Fibroblast of lung (primary cell): Measurements from ENCODE around the gene SLC38A8. TPM values are rescaled to one million over a fixed set of nuclear protein-coding genes. Genes with fewer than 3 reads are reported as not detected.

ENCODE experiments used
- DNase-seq, 2 donors: peaks; one replicate each; pipeline versions ENCODE4 v3.0.0 to v3.0.0-alpha.2; 2010; ENCODE audit warnings: low read depth in 2 of 2
- H2AFZ ChIP-seq: 2 replicates; pipeline ENCODE4 v1.5.1; 2012; ENCODE audit warnings: low read length, control low read depth, inconsistent platforms
- H3K27ac ChIP-seq: 2 replicates; pipeline ENCODE4 v1.5.1; 2011; ENCODE audit warnings: low read length, control low read depth; ENCODE audit not compliant: insufficient read depth
- H3K27me3 ChIP-seq: 2 replicates; pipeline ENCODE4 v1.5.1; 2011; ENCODE audit warnings: mild to moderate bottlenecking, low read length; ENCODE audit not compliant: control insufficient read depth, insufficient read depth
- H3K36me3 ChIP-seq: 2 replicates; pipeline ENCODE4 v1.5.1; 2011; ENCODE audit warnings: low read length; ENCODE audit not compliant: control insufficient read depth, insufficient read depth
- H3K4me1 ChIP-seq: 2 replicates; pipeline ENCODE4 v1.5.1; 2011; ENCODE audit warnings: low read length; ENCODE audit not compliant: control insufficient read depth, insufficient read depth; ENCODE audit errors: extremely low read depth
- H3K4me2 ChIP-seq: 2 replicates; pipeline ENCODE4 v1.5.1; 2011; ENCODE audit warnings: low read length, control low read depth; ENCODE audit not compliant: insufficient read depth; ENCODE audit errors: extremely low read depth
- H3K4me3 ChIP-seq, 4 experiments: fragments of 200-600 bp in 1 of 4; sonication (generic) in 1 of 4; replicated peaks in 1 of 4; 2 replicates each; pipeline ENCODE4 v1.5.1; 2011 to 2016; ENCODE audit warnings: low read length in 4 of 4, low read depth in 3 of 4, mild to moderate bottlenecking in 3 of 4, control low read depth in 2 of 4, inconsistent platforms in 1 of 4, mixed read lengths in 1 of 4; ENCODE audit not compliant: insufficient read depth in 1 of 4; ENCODE audit errors: control extremely low read depth in 1 of 4
- H3K79me2 ChIP-seq: 2 replicates; pipeline ENCODE4 v1.5.1; 2012; ENCODE audit warnings: mild to moderate bottlenecking, low read length, inconsistent platforms; ENCODE audit not compliant: control insufficient read depth, insufficient read depth
- H3K9ac ChIP-seq: 2 replicates; pipeline ENCODE4 v1.5.1; 2011; ENCODE audit warnings: mild to moderate bottlenecking, low read length, control low read depth; ENCODE audit not compliant: insufficient read depth
- H3K9me3 ChIP-seq: 2 replicates; pipeline ENCODE4 v1.5.1; 2012; ENCODE audit warnings: low read depth, low read length; ENCODE audit not compliant: control insufficient read depth, insufficient read depth
- H4K20me1 ChIP-seq: 2 replicates; pipeline ENCODE4 v1.5.1; 2011; ENCODE audit warnings: low read length; ENCODE audit not compliant: control insufficient read depth, insufficient read depth; ENCODE audit errors: extremely low read depth
- EZH2 ChIP-seq: IDR thresholded peaks from 2 replicates; pipeline ENCODE4 v1.5.1; 2012; ENCODE audit warnings: low read length, control low read depth, mild to moderate bottlenecking; ENCODE audit errors: missing control alignments
- polyA plus RNA-seq, 2 donors: library from polyadenylated mRNA; depleted of rRNA in 1 of 2; stranded (reverse) in 1 of 2; unstranded in 1 of 2; fragments of >200 nt; gene quantifications; 2 replicates each; pipeline ENCODE4 v1.2.1, GENCODE V29; 2011 to 2012; ENCODE audit warnings: missing spikeins in 1 of 2
- total RNA-seq: library from RNA; depleted of rRNA; stranded (reverse); fragments of >200 nt; gene quantifications from 2 replicates; pipeline ENCODE4 v1.2.1, GENCODE V29; 2014
- TF ChIP-seq, protein P1 (sequence below), 2 donors: IDR thresholded peaks in 1 of 2; conservative IDR thresholded peaks in 1 of 2; 1 replicate in 1 of 2; 2 replicates in 1 of 2; pipeline ENCODE4 v1.5.1; 2011 to 2012; ENCODE audit warnings: low read length in 2 of 2, control low read depth in 1 of 2, inconsistent platforms in 1 of 2, low read depth in 1 of 2, mild to moderate bottlenecking in 1 of 2

The SLC38A8 gene
- total and polyA plus RNA-seq, 2 donors (not counting 1 experiment from before 2014, with no cell fraction given) = not detected

DNA sequence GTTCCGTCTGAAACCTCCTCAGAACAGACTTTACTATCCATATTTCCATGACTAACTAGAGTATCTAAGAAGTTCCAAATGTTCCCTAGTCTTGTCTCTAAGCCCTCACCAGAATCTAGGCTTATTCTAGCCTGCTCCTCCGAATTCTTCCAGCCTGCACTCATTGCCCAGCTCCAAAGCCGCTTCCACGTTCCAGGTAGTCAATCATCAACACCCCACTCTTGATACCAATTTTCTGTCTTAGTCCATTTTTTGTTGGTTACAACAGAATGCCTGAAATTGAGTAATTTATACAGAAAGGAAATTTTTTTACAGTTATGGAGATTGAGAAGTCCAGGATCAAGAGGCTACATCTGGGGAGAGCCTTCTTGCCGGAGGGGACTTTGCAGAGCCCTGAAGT is 21.1 kb downstream of the SLC38A8 start:
- Histone ChIP-seq H3K9me3 (no peaks in the 10 kb centered on the region), H3K27ac (no peak overlapping the region), H3K4me2 (no peak overlapping the region), H2AFZ (no peak overlapping the region), H3K27me3 (no peaks in the 10 kb centered on the region), H3K4me3 (no peak overlapping the region), H3K36me3 (no peaks in the 10 kb centered on the region), H3K9ac (no peak overlapping the region), H3K4me1 (no peaks in the 10 kb centered on the region), H3K79me2 (no peaks in the 10 kb centered on the region), H4K20me1 (no peaks in the 10 kb centered on the region)
- no peak for DNase-seq
- TF ChIP-seq, protein P1, sequence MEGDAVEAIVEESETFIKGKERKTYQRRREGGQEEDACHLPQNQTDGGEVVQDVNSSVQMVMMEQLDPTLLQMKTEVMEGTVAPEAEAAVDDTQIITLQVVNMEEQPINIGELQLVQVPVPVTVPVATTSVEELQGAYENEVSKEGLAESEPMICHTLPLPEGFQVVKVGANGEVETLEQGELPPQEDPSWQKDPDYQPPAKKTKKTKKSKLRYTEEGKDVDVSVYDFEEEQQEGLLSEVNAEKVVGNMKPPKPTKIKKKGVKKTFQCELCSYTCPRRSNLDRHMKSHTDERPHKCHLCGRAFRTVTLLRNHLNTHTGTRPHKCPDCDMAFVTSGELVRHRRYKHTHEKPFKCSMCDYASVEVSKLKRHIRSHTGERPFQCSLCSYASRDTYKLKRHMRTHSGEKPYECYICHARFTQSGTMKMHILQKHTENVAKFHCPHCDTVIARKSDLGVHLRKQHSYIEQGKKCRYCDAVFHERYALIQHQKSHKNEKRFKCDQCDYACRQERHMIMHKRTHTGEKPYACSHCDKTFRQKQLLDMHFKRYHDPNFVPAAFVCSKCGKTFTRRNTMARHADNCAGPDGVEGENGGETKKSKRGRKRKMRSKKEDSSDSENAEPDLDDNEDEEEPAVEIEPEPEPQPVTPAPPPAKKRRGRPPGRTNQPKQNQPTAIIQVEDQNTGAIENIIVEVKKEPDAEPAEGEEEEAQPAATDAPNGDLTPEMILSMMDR (conservative IDR thresholded peaks at IDR 0.05 in 1 of 2, IDR thresholded peaks at IDR 0.05 in 1 of 2; ENCODE audit: low read depth in 1 of 2, low read length in 2 of 2) = no peak
- no peak for TF ChIP-seq EZH2

DNA sequence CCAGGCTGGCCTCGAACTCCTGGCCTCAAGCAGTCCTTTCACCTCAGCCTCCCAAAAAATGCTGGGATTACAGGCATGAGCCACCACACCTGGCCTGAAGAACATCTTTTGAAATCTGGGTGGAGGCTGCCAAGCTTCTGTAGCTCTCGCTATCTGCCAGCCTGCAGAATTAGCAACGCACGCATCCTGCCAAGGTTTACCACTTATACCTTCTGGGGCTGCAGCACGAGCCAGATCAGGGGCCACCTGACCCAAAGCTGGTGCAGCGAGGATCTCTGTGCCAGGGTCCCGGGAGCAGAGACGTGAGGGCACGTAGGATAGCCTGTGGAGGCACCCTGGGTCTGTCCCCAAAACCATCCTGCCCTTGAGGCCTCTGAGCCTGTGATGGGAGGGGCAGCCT is 22.2 kb downstream of the SLC38A8 start:
- no peak overlapping the region for H2AFZ ChIP-seq
- no peaks in the 10 kb centered on the region for H3K4me1 ChIP-seq
- H3K27ac ChIP-seq = no peak overlapping the region
- H3K4me3 ChIP-seq = no peak overlapping the region
- H3K36me3 ChIP-seq = no peaks in the 10 kb centered on the region
- no peaks in the 10 kb centered on the region for H3K79me2 ChIP-seq
- H3K9ac ChIP-seq = no peak overlapping the region
- no peaks in the 10 kb centered on the region for H4K20me1 ChIP-seq
- no peak overlapping the region for H3K4me2 ChIP-seq
- H3K27me3 ChIP-seq = no peaks in the 10 kb centered on the region
- DNase-seq = no peak
- no peaks in the 10 kb centered on the region for H3K9me3 ChIP-seq
- TF ChIP-seq, protein P1 (conservative IDR thresholded peaks at IDR 0.05 in 1 of 2, IDR thresholded peaks at IDR 0.05 in 1 of 2; ENCODE audit: low read depth in 1 of 2, low read length in 2 of 2) = no peak
- no peak for TF ChIP-seq EZH2

DNA sequence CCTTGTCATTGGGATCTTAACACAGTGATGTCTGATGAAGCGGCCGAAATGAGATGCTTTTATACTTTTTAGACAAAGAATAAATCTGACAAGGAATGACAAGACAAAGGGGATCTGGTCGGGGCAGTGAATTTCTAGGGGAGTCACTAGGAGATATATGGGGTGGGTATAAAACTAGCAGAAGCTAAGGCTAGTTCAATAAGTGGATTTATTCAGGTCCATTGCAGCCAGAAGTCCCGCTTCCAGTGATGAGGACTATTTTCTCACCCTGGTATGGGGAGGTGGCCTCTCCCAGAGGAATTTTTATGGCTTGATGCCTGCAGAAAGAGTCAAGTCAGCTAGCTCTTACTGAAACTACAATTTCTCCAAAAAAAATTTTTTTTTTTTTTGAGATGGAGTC is 23.9 kb downstream of the SLC38A8 start:
- Histone ChIP-seq H3K4me1 (no peaks in the 10 kb centered on the region), H3K27ac (no peak overlapping the region), H3K27me3 (no peaks in the 10 kb centered on the region), H3K9ac (no peak overlapping the region), H3K4me3 (no peak overlapping the region), H3K79me2 (no peaks in the 10 kb centered on the region), H2AFZ (no peak overlapping the region), H3K36me3 (no peaks in the 10 kb centered on the region), H3K4me2 (no peak overlapping the region), H3K9me3 (no peaks in the 10 kb centered on the region), H4K20me1 (no peaks in the 10 kb centered on the region)
- no peak for DNase-seq
- TF ChIP-seq, protein P1 (conservative IDR thresholded peaks at IDR 0.05 in 1 of 2, IDR thresholded peaks at IDR 0.05 in 1 of 2; ENCODE audit: low read depth in 1 of 2, low read length in 2 of 2) = no peak
- no peak for TF ChIP-seq EZH2
